Stomach (tissue), 9 donors: ENCODE data around the gene FNTB. TPM values are rescaled to one million over a fixed set of nuclear protein-coding genes. Genes with fewer than 3 reads are reported as not detected.

Experiments used
- DNase-seq, 2 donors: peaks; one replicate each; pipeline versions ENCODE4 v3.0.0 to v3.0.0-alpha.2; 2013 to 2019
- H3K27ac ChIP-seq, 5 donors: fragments of 200-600 bp in 4 of 5; sonication (generic) in 4 of 5; one replicate each; pipeline ENCODE4 v1.5.1; 2013 to 2019; ENCODE audit warnings: mild to moderate bottlenecking in 1 of 5, moderate library complexity in 1 of 5
- H3K27me3 ChIP-seq, 3 donors: fragments of 200-600 bp; sonication (generic); one replicate each; pipeline ENCODE4 v1.5.1; 2017 to 2019; ENCODE audit warnings: mixed run types in 1 of 3
- H3K36me3 ChIP-seq, 4 donors: fragments of 200-600 bp; sonication (generic); 1 replicate in 3 of 4; 2 replicates in 1 of 4; pipeline ENCODE4 v1.5.1; 2016 to 2019
- H3K4me1 ChIP-seq, 4 donors: fragments of 200-600 bp; sonication (generic); one replicate each; pipeline ENCODE4 v1.5.1; 2016 to 2019
- H3K4me3 ChIP-seq, 4 donors: fragments of 200-600 bp; sonication (generic) in 3 of 4; one replicate each; pipeline ENCODE4 v1.5.1; 2016 to 2019; ENCODE audit warnings: mild to moderate bottlenecking in 1 of 4
- H3K9me3 ChIP-seq, 4 donors: fragments of 200-600 bp; sonication (generic); one replicate each; pipeline ENCODE4 v1.5.1; 2016 to 2019
- CTCF ChIP-seq, 7 experiments: fragments of 450-650 bp in 4 of 7; fragments of 200-600 bp in 3 of 7; sonication (generic) in 3 of 7; IDR thresholded peaks; one replicate each; pipeline ENCODE4 v1.5.1; 2016 to 2019; ENCODE audit warnings: antibody characterized with exemption in 7 of 7, control low read depth in 2 of 7, mild to moderate bottlenecking in 1 of 7
- EP300 ChIP-seq: sonication (generic); formaldehyde crosslinking; IDR thresholded peaks from one replicate; pipeline ENCODE4 v1.6.1; 2017; ENCODE audit warnings: antibody characterized with exemption
- POLR2A ChIP-seq, 4 donors: fragments of 450-650 bp; IDR thresholded peaks; one replicate each; pipeline ENCODE4 v1.6.1; 2016; ENCODE audit warnings: antibody characterized with exemption in 4 of 4, control low read depth in 2 of 4, mild to moderate bottlenecking in 1 of 4, moderate library complexity in 1 of 4
- POLR2AphosphoS5 ChIP-seq, 3 donors: sonication (generic); formaldehyde crosslinking; IDR thresholded peaks; one replicate each; pipeline ENCODE4 v1.6.1; 2016; ENCODE audit warnings: antibody characterized with exemption in 3 of 3
- WGBS, 5 donors: extraction: QIAGEN DNeasy Blood & Tissue Kit in 3 of 5; methylation state at CpG; one replicate each; pipeline versions ENCODE4 v1.1.5 to v1.1.7; 2013 to 2018; 5-methylcytosine and 5-hydroxymethylcytosine counted together
- intact Hi-C: fragments of 100-400 bp; cut with DNase I; formaldehyde crosslinking; loops from one replicate; pipeline ENCODE4 v1.15.1; 2023; ENCODE audit warnings: low total_unique reads
- polyA plus RNA-seq, 3 donors: library from polyadenylated mRNA; stranded (reverse); fragments of 200-250 nt; gene quantifications; one replicate each; pipeline ENCODE4 v1.2.3, GENCODE V29; 2013
- total RNA-seq, 5 donors: library from RNA; depleted of rRNA; stranded (reverse); fragments of >200 nt; gene quantifications; one replicate each; pipeline versions ENCODE4 v1.1.0 to v1.2.3, GENCODE V29; 2014 to 2016
- donor health status: healthy with polysubstance abuse.
- donor health status: Bipolar disorder and iron deficiency.
- donor health status: healthy.

The FNTB gene
- total and polyA plus RNA-seq, 8 donors, result 2.9 to 18.3 (median 6.3) TPM; not detected in 1

GRCh38 chr14:64973826-64974225 lies 12.9 kb upstream of the FNTB start:
- no peak overlapping the region for H3K27ac ChIP-seq
- intact Hi-C loops, result loop anchor here (10.0 kb wide), 1 partner anchor 49 kb away; no protein-coding TSS in a partner anchor
- no peak overlapping the region for H3K4me3 ChIP-seq
- H3K27me3 ChIP-seq, result peaks cover 0 to 12% (median 0%) of the 10 kb centered on the region in 3 donors
- no peaks in the 10 kb centered on the region for H3K36me3 ChIP-seq
- H3K9me3 ChIP-seq, result no peaks in the 10 kb centered on the region
- no peak for DNase-seq
- WGBS, 5 donors, result 94 to 97% (median 95%) methylated on average over 9 of the region's 9 CpGs
- H3K4me1 ChIP-seq, result peaks cover 11 to 22% (median 20%) of the 10 kb centered on the region in 4 donors
- TF ChIP-seq POLR2AphosphoS5 (IDR thresholded peaks at IDR 0.05) (no peak), POLR2A (IDR thresholded peaks at IDR 0.05) (no peak), CTCF (IDR thresholded peaks at IDR 0.05) (no peak), EP300 (no peak)

GRCh38 chr14:64974563-64974962 lies 12.1 kb upstream of the FNTB start:
- DNase-seq, result no peak
- no peak overlapping the region for H3K4me3 ChIP-seq
- H3K27ac ChIP-seq, result no peak overlapping the region
- H3K36me3 ChIP-seq, result no peaks in the 10 kb centered on the region
- no peaks in the 10 kb centered on the region for H3K9me3 ChIP-seq
- intact Hi-C loops, result loop anchor here (10.0 kb wide), 1 partner anchor 50 kb away; no protein-coding TSS in a partner anchor
- TF ChIP-seq CTCF (IDR thresholded peaks at IDR 0.05), result no peak
- no peak for TF ChIP-seq POLR2A (IDR thresholded peaks at IDR 0.05)
- TF ChIP-seq POLR2AphosphoS5 (IDR thresholded peaks at IDR 0.05), result no peak
- TF ChIP-seq EP300, result no peak
- 71 to 82% (median 73%) methylated on average over 8 of the region's 8 CpGs for WGBS, 5 donors
- H3K27me3 ChIP-seq, result peaks cover 0 to 12% (median 0%) of the 10 kb centered on the region in 3 donors
- H3K4me1 ChIP-seq, result peaks cover 11 to 22% (median 20%) of the 10 kb centered on the region in 4 donors

- intact Hi-C loops, result loop anchor here (10.0 kb wide), 2 partner anchors 55 to 155 kb away; no protein-coding TSS in a partner anchor
- TF ChIP-seq POLR2AphosphoS5 (IDR thresholded peaks at IDR 0.05) (no peak), EP300 (no peak), CTCF (IDR thresholded peaks at IDR 0.05) (no peak), POLR2A (IDR thresholded peaks at IDR 0.05) (no peak)
- H3K27me3 ChIP-seq, result no peaks in the 10 kb centered on the region
- H3K36me3 ChIP-seq, result no peaks in the 10 kb centered on the region
- H3K4me3 ChIP-seq, result no peak overlapping the region
- no peak for DNase-seq
- H3K4me1 ChIP-seq, result peaks cover 0 to 8% (median 6%) of the 10 kb centered on the region in 4 donors
- H3K9me3 ChIP-seq, result no peaks in the 10 kb centered on the region
- H3K27ac ChIP-seq, result no peak overlapping the region
- WGBS, 5 donors, result 60 to 81% (median 69%) methylated on average over 5 of the region's 5 CpGs
Observed at GRCh38 chr14:64979336-64980074, 7.2 kb upstream of the FNTB start.

GRCh38 chr14:64983439-64984310 lies 3.0 kb upstream of the FNTB start:
- TF ChIP-seq EP300, result no peak
- peak in 5 of 7 experiments; percentile 31 to 77 (median 58) for TF ChIP-seq CTCF (IDR thresholded peaks at IDR 0.05)
- Histone ChIP-seq H3K4me3 (peak overlapping the region in 2 of 4 donors; percentile 13 to 20), H3K9me3 (no peaks in the 10 kb centered on the region), H3K27ac (peak overlapping the region in 1 of 5 donors; percentile 13), H3K4me1 (peaks cover 6 to 31% (median 26%) of the 10 kb centered on the region in 4 donors), H3K36me3 (no peaks in the 10 kb centered on the region), H3K27me3 (no peaks in the 10 kb centered on the region)
- 6 to 10% (median 8%) methylated on average over 15 of the region's 15 CpGs for WGBS, 5 donors
- peak; percentile 42 to 85 for DNase-seq
- intact Hi-C loops, result loop anchor here (10.0 kb wide), 1 partner anchor 159 kb away; no protein-coding TSS in a partner anchor
